Breast epithelium (tissue), 3 donors: ENCODE measurements around the gene NDEL1.

ENCODE experiments used
- CTCF ChIP-seq, 3 donors: fragments of 450-650 bp; IDR thresholded peaks; one replicate each; pipeline ENCODE4 v1.5.1; 2016 to 2017; ENCODE audit warnings: antibody characterized with exemption in 3 of 3, mild to moderate bottlenecking in 3 of 3, moderate library complexity in 3 of 3
- POLR2A ChIP-seq: fragments of 450-650 bp; IDR thresholded peaks from one replicate; pipeline ENCODE4 v1.6.1; 2016; ENCODE audit warnings: antibody characterized with exemption, mild to moderate bottlenecking, moderate library complexity
- POLR2AphosphoS5 ChIP-seq, 3 donors: sonication (generic); formaldehyde crosslinking; IDR thresholded peaks; one replicate each; pipeline ENCODE4 v1.6.1; 2017; ENCODE audit warnings: antibody characterized with exemption in 3 of 3

DNA sequence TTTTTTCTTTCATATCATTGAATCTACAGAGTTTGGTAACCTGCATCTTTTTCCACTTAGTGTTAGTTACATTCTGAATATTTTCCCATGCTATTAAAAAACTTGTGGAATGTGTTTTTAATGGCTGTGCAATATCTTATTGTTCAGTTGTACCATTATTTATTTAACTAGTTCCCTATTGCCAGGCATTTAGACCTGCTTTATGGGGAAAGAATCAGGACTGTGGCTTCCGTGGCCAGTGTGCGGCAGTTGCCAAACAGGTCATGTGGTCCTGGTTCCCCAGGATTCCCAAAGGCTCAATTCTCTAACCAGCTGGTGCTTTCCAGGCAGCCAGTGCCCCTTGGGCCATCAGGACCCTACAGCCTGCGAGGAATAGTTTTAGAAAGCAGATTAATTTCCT lies 30.8 kb downstream of the NDEL1 start:
- TF ChIP-seq CTCF (IDR thresholded peaks at IDR 0.05) = no peak
- TF ChIP-seq POLR2AphosphoS5 (IDR thresholded peaks at IDR 0.05) = no peak
- TF ChIP-seq POLR2A = no peak
